PC-3 (cell line): ENCODE measurements around the gene YWHAG.

Experiments
- CTCF ChIP-seq: fragments of 300-600 bp; sonication (generic); conservative IDR thresholded peaks from 2 replicates; pipeline ENCODE4 v1.5.1; 2017; ENCODE audit warnings: antibody characterized with exemption, low read depth, mild to moderate bottlenecking, low read length
- EZH2phosphoT487 ChIP-seq: fragments of 300-600 bp; sonication (generic); IDR thresholded peaks from 2 replicates; pipeline ENCODE4 v1.6.1; 2018; ENCODE audit warnings: mild to moderate bottlenecking, antibody characterized with exemption, low read length, borderline replicate concordance

DNA sequence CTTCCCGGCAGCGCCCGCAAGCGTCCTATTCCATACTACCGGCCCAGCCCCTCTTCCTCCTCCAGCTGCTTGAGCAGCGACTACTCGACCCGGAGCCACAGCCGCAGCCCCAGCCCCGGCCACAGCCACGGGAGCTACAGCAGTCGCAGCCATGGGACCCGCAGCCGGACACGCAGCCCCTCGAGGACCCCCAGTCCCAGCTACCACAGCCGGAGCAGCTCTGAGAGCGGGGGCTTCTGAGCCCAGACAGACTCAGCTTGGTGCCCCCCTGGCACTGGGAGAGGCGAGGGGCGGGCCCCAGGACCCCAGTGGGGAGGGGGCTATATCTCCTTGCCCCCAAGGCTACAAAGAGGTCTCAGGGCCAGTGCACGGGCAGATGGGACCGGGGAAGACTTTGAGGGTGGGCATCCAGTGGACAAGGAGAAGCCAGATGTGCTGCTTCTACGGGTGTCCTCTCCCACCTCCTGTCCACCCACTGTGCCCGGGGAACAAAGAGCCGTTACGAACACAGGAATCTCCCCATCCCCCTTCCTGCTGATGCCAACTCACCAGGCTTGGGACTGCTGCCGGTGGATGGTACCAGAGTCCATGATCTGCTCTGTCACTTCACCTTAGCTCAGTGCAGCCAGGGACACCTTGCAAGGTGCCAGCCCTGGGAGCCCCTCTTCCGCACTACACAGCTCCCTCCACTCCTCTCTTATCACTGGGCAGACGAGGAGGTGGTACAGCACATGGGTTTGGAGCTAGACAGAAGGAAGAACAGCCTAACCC lies 73.0 kb downstream of the YWHAG start:
- no peak for TF ChIP-seq CTCF
- no peak for TF ChIP-seq EZH2phosphoT487
